IPS-NIHi7 (cell line): ENCODE data around the gene NXPH4.

Source experiments
- DNase-seq: peaks from one replicate; pipeline ENCODE4 v3.0.0; 2012; ENCODE audit warnings: mixed read lengths; ENCODE audit errors: extremely low spot score

NXPH4 gene

DNA sequence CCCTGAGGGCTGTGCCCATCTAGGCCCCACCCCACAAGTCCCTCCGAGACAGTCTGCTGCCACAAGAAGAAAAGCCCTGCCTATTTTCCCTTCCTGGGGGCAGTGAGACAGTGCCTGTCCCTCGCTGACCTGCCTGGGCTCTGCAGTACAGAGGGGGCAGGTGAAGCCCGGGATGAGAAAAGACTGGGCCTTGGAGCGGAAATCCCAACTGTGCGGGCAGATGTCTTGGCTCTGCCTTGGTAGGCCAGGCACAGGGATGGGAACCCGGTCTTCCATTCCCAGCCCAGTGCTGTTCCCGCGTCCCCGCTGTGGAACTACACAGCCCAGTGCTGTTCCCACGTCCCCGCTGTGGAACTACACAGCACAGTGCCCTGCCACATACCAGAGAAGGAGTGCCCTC is 12.8 kb upstream of the NXPH4 start:
- DNase-seq: no peak

GRCh38 chr12:57204454-57204853 is 12.1 kb upstream of the NXPH4 start:
- no peak for DNase-seq

DNA sequence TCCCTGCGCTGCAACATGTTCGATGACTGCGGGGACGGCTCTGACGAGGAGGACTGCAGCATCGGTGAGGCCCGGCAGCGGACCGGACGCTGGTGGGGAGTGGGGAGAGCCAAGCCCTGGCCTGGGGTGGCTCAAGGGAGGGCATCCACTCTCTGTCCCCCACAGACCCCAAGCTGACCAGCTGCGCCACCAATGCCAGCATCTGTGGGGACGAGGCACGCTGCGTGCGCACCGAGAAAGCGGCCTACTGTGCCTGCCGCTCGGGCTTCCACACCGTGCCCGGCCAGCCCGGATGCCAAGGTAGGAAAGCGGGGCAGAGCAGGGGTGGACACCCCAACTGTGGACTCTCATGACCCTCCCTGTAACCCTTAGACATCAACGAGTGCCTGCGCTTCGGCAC is 11.4 kb upstream of the NXPH4 start:
- DNase-seq: no peak

GRCh38 chr12:57205931-57206330 is 10.7 kb upstream of the NXPH4 start:
- no peak for DNase-seq

GRCh38 chr12:57207731-57208630 is 8.6 kb upstream of the NXPH4 start:
- no peak for DNase-seq

GRCh38 chr12:57208631-57209282 is 7.8 kb upstream of the NXPH4 start:
- DNase-seq: no peak

DNA sequence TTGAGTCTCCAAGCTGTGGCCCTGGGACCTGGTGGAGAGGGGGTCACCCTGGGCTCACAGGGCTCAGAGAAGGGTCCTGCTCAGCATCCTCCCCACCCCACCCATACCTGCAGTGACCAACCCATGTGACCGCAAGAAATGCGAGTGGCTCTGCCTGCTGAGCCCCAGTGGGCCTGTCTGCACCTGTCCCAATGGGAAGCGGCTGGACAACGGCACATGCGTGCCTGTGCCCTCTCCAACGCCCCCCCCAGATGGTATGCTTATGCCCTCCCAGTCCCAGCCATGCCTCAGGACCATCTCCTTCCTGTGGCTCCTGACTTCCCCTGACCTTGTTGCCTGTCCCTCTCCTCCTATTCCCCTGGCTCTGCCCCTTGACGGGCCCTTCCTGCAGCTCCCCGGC is 6.7 kb upstream of the NXPH4 start:
- no peak for DNase-seq

DNA sequence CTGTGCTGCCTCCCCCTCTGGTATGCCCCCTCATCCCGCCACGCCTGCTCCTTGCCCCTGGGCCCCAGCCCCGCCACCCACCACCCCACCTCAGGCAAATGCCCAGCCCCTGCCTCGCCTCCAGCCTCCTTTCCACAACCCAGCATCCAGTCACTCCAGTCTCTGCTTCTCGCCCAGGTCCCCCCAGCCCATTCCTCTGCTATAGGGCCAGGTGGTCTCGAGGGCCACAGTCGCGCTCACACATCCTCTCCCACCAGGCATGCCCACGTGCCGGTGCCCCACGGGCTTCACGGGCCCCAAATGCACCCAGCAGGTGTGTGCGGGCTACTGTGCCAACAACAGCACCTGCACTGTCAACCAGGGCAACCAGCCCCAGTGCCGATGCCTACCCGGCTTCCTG is 6.1 kb upstream of the NXPH4 start:
- DNase-seq: no peak

GRCh38 chr12:57210926-57211692 is 5.5 kb upstream of the NXPH4 start:
- no peak for DNase-seq

DNA sequence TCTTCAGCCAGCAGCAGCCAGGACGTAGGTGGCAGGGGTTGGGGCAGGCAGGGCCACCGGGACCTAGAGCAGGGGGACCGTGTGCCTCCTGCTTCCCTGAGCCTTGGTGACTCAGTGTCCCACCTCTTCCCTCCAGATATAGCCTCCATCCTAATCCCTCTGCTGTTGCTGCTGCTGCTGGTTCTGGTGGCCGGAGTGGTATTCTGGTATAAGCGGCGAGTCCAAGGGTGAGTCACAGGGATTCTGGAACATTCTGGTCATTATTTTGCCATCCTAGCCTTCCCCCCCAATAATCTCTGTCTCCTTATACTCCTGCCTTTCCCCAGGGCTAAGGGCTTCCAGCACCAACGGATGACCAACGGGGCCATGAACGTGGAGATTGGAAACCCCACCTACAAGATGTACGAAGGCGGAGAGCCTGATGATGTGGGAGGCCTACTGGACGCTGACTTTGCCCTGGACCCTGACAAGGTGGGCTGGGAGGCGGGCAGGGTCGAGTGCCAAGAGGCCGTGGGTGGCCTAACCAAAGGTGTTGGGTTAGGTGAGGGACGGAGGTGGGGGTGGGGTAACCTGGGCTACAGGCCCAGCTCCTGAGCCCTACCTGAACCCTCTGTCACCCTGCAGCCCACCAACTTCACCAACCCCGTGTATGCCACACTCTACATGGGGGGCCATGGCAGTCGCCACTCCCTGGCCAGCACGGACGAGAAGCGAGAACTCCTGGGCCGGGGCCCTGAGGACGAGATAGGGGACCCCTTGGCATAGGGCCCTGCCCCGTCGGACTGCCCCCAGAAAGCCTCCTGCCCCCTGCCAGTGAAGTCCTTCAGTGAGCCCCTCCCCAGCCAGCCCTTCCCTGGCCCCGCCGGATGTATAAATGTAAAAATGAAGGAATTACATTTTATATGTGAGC is 4.5 kb upstream of the NXPH4 start:
- DNase-seq: no peak

- no peak for DNase-seq
These were observed 3.9 kb upstream of the NXPH4 start for GRCh38 chr12:57212701-57213057.

GRCh38 chr12:57213058-57213715 is 3.4 kb upstream of the NXPH4 start:
- DNase-seq: peak; percentile 92

DNA sequence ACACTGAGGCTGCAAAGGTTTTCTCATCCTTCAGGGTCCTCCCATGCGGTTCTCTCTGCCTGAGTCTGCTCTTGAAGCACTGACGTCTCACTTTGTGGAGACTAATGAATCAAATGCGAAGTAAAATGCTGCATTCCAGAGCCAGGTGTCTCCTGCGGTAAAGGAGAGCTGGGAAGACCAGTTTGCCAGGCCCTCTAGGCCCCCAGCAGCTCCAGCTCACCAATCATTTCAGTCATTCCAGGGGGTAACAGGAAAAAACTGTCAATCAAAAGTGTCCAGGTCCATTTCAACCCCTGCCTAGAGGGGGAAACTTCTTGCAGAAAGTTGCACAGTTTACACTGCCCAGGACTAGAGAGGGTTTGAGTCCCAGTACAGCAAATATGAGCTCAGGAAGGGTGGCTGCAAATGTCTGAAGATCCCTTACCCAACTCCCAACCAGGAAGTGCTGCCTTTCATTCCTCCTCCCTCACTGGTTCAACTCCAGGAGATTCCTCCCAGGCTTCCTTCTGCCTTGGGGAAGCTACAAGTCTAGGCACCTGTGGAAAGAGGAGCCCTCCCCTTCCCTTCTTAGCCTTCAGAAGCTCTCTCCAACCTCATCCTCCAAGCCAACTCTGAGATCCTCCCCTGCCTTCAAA is 2.7 kb upstream of the NXPH4 start:
- DNase-seq: no peak

DNA sequence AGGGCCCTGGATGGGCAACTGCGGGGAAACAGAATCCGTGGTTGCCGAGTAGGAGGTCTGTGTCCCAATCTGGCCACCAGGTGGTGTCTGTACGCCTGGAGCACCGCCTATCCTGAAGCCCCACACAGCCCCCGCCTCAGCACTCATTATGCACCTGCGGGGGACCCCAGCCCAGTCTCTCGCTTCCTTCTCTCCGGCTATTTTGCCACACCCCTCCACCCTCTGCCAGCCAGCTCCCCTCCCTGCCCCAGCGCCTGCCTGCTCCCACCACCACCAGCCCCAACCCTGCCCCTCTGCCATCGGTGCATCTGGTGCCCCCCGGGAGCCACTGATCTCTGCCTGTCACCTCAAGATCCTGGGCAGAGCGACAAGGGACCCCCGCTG is 2.2 kb upstream of the NXPH4 start:
- DNase-seq: peak; percentile 86

DNA sequence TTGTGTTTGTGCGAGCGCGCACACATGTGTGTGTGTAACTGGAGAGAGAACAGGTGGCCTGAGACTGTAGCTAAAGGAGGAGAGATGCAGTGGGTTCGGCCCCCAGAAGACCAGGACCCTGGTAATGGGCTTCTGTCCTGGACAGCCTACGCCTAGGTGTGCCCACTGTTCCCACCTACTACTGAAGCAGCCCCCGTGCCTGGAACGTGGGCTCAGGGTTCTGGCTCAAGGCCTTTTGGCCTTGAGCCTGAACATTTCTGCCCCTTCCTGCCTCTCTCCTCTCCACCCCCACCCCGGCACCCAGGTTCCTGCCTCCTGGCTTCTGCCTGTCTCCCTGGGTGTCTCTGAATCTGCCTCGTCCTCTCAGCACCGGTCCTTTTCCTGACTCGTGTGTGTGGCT is 1.5 kb upstream of the NXPH4 start:
- no peak for DNase-seq

DNA sequence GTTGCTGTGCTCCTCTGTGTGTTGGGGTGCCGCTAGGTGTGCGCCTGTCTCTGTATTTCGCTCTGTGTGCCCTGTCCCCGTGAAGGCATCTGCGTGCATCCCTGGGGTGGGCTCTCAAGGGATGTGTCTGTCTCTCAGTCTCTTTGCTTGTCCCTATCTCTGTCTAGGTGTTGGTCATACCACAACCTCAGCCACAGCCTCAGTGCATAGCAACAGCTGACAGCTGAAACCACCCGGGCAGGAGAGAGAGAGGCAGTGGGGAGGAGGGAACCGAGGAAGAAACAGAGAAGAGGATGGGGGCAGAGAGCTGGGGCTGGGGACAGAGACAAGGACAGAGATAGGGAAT is 953 bp upstream of the NXPH4 start:
- DNase-seq: no peak

DNA sequence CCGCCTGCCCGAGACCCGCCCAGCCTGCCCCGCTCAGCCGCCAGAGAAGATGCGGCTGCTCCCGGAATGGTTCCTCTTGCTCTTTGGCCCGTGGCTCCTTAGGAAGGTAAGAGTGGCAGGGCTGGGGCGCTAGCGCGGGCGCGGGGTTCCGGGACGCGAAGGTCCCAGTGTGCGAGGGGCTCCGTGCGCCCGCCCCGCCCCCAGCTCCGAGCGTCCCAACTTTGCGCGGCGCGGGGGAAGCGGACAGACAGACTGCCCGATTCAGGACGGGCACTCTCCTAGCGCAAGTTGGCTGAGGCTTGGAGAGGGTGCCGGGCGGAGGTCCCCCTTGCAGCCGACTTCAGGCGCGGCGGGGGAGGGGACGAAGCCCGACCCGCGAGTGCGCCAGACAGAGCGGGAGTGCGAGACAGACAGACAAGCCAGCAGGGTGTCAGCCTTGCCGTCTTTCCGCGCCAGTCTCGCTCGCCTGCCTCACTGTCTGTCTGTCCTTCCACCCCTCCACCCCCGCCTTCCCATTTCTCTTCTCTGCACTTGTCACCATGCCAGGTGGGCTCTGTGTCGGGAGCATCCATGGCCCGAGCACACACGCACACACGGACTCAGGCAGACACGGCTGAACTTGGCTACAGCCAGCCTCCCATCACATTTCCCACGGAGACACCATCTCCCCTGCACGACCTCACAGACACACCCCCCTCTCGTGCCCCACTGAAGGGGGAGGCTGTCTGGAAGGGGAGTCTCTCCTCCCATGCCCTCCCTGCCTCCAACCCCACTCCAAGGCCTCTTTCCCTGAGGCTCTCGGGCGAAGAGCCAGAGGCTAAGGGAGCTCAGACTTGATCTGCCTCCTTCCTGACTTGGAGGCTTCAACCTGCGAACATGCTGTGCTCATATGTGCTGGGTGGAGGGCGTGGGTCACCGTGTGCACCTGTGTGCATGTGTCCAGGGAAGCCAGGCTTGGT is 606 bp downstream of the NXPH4 start:
- no peak for DNase-seq

DNA sequence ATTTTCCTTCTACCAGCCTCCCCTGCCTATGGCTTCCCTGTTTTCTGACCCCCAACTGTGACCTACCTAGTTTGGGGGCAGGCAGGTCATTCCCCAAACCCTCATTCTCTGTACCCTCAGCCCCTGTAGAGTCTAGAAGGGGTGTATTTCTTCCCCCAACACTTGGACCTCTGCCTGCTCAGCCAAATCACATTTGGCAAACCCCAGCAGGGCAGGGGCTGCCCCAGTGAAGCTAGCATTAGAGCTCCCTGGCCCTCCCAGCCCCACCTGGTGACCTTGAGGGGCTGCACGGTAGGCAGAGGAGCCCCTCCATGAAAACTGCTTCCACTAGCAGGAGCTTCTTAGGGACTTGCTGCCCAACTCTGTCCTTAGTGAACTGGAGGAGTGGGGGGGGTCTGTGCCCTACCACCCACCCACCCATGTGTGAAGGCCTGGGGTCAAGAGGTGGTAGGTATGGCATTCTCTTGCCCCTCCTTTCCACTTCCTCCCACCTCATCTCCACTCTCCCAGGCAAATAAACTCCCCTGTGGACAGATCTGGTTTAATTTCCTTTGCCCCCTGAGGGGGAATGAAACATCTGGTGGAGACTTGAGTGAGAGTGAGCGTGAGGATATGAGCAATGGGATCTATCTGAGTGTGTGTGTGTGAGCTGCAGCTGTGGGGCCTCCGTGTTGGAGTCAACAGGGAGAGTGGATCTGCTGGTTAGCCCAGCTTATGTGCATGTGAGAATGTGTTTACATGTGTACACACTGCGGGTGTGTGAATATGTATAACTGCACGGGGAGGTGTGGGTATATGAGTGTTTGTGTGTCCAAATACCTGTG is 1.6 kb downstream of the NXPH4 start:
- no peak for DNase-seq
